ENCODE measurements around the gene CEP68. TPM values are rescaled to one million over a fixed set of nuclear protein-coding genes. Genes with fewer than 3 reads are reported as not detected.

The CEP68 gene
- total RNA-seq, 1 donor from 2014 or later, result 5.9 TPM

DNA sequence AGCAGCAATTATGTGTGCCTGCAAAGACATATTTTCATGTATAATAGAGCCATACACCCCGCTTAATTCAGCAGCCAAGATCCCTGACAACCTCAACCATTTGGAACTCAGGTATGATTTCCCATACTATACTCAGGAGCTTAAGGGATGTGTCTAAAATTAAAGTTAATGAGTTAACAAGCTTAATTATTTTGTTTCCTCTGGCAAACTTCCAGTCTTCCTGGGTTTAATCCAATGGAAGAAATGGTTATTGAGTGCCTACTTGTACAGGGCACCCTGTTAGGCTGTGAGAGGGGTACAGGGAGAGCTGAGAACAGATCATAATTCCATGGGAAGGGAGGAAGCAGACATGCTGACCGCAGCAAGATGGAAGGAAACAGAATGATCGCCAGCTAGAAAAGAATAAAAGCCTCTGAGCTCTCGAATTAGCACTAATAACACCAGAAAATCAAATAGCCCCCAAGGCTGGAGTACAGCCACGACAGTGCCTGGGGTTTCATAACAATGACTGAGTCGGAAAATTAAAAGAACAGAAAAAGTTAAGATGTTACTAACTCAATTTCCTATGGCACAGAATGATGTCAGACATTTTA lies 20.8 kb upstream of the CEP68 start:
- no peak for DNase-seq (ENCODE audit: low spot score)
- no peak overlapping the region for H3K4me3 Mint-ChIP-seq (ENCODE audit: low read depth)
- intact Hi-C loops (cut with micrococcal nuclease), result no loop called here
- no peaks in the 10 kb centered on the region for H3K9me3 Mint-ChIP-seq
- peaks cover 4% of the 10 kb centered on the region for H3K36me3 Mint-ChIP-seq (ENCODE audit: low read depth)
- H3K4me1 Mint-ChIP-seq (ENCODE audit: low read depth), result peaks cover 26% of the 10 kb centered on the region
- no peaks in the 10 kb centered on the region for H3K27me3 Mint-ChIP-seq (ENCODE audit: low read depth)
- no peak overlapping the region for H3K27ac Mint-ChIP-seq

DNA sequence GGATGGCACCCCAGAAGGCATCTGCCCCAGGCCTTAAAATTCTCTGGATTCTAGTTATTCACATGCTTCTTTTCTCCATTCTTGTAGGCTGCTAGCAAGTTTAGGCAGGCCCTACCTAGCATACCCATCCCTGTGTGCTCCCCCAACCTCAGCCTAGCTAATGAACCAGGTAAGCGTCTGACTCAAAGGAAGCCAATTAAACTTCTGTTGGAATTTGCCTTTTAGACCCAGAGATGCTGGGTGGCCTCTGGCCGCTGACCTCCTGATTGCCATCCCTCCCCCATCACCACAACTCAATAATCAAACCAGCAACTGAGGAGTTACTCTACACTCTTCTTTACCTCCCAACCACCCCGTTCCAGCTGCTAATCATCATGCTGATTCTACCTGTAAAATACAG lies 19.0 kb upstream of the CEP68 start:
- intact Hi-C loops (cut with micrococcal nuclease), result no loop called here
- peaks cover 12% of the 10 kb centered on the region for H3K4me1 Mint-ChIP-seq (ENCODE audit: low read depth)
- DNase-seq (ENCODE audit: low spot score), result no peak
- no peaks in the 10 kb centered on the region for H3K27me3 Mint-ChIP-seq (ENCODE audit: low read depth)
- H3K36me3 Mint-ChIP-seq (ENCODE audit: low read depth), result peaks cover 4% of the 10 kb centered on the region
- no peak overlapping the region for H3K4me3 Mint-ChIP-seq (ENCODE audit: low read depth)
- H3K27ac Mint-ChIP-seq, result peak overlapping the region; percentile 5
- H3K9me3 Mint-ChIP-seq, result no peaks in the 10 kb centered on the region

DNA sequence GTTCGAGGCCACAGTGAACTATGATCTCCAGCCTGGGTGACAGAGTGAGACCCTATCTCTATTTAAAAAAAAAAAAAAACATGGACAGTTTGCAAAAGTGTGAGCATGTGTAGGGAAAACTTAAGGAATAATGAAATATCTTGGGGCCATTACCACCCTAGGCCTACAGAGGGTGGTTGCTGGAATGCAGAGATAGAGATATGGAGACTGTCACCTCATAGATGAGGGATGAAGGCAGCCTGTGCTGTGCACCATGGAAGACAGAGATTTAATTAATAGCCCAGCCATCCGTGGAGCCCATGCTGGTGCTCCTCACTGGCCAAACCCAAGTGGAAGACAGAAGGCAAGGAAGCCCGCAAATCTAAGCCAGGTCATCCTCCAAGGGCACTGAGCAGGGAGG lies 16.6 kb upstream of the CEP68 start:
- no peak overlapping the region for H3K27ac Mint-ChIP-seq

DNA sequence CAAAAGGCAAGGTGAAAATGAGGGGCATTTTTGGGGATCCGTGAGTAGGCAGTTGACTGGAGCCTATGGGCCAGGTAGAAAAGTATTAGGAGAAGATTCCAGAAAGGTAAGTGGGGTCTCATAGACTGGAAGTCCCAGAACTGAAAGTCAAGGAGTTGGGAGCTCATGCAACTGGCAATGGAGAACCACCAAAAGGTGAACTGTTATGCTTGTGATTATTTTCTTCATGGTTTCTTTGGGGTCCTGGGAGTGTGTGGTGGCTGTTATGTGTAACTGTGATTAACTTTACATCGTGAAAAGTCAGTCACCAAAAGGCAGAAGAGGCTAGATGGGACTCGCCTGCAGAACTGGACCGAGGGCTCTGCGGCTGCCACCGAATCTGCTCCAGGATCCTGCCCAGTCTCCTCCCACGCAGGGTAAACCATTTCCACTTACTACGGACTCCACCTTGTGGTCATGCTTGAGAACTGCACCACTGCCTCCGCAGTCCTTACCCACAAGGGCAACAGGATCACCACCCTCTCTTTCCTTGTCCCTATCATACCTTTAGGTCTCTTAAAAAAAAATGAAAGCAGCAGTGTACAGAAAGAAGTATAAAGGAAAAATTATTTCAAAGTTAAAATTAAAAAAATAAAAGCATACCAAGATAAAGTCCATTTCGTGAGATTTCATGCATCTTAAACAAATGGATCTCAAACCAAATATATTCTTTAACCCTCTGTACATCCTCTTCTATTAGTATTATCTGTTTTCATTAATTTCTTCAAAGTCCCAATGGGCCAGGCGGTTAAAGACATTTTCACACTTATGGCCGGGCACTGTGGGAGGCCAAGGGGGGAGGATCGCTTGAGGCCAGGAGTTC lies 15.6 kb upstream of the CEP68 start:
- peaks cover 20% of the 10 kb centered on the region for H3K4me1 Mint-ChIP-seq (ENCODE audit: low read depth)
- no peak overlapping the region for H3K4me3 Mint-ChIP-seq (ENCODE audit: low read depth)

More for the DNA sequence above, 16.6 kb upstream of the CEP68 start:
- no peak overlapping the region for H3K4me3 Mint-ChIP-seq (ENCODE audit: low read depth)
- intact Hi-C loops (cut with micrococcal nuclease), result loop anchor here (1.0 to 2.0 kb wide), 3 partner anchors 51 to 452 kb away; partner anchors contain the start of gene SLC1A4
- peaks cover 10% of the 10 kb centered on the region for H3K9me3 Mint-ChIP-seq
- H3K36me3 Mint-ChIP-seq (ENCODE audit: low read depth), result peaks cover 17% of the 10 kb centered on the region
- no peaks in the 10 kb centered on the region for H3K27me3 Mint-ChIP-seq (ENCODE audit: low read depth)
- H3K4me1 Mint-ChIP-seq (ENCODE audit: low read depth), result peaks cover 17% of the 10 kb centered on the region
- no peak for DNase-seq (ENCODE audit: low spot score)

DNA sequence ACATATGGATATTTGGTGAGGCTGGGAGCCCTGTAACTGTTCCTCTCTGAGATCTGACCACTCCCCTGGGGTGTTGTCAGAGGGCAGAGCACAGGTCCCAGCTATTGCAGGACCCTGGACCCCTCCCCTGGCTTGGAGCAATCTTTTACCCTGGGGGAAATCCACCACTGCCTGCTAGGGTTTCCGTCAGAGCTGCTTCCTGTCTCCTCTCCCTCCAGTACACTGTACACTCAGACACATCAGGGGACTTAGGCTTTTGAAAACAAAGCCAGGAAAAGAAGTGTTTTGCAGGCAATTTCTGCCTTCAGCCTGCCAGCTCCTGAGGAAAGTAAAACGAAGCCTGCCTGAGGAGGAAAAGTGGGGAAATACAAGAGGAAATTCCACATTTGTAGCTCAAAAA lies 13.2 kb upstream of the CEP68 start:
- H3K4me3 Mint-ChIP-seq (ENCODE audit: low read depth), result no peak overlapping the region
- H3K27ac Mint-ChIP-seq, result no peak overlapping the region
- no peak for DNase-seq (ENCODE audit: low spot score)
- peaks cover 20% of the 10 kb centered on the region for H3K4me1 Mint-ChIP-seq (ENCODE audit: low read depth)
- H3K36me3 Mint-ChIP-seq (ENCODE audit: low read depth), result peaks cover 45% of the 10 kb centered on the region
- no peaks in the 10 kb centered on the region for H3K27me3 Mint-ChIP-seq (ENCODE audit: low read depth)
- peaks cover 17% of the 10 kb centered on the region for H3K9me3 Mint-ChIP-seq
- intact Hi-C loops (cut with micrococcal nuclease), result loop anchor here (1.0 kb wide), 1 partner anchor 64 kb away; no protein-coding TSS in a partner anchor

More for the DNA sequence above, 15.6 kb upstream of the CEP68 start:
- intact Hi-C loops (cut with micrococcal nuclease), result loop anchor here (1.0 to 2.0 kb wide), 3 partner anchors 52 to 453 kb away; partner anchors contain the start of gene SLC1A4
- Mint-ChIP-seq H3K36me3 (ENCODE audit: low read depth) (peaks cover 26% of the 10 kb centered on the region), H3K9me3 (peaks cover 17% of the 10 kb centered on the region), H3K27me3 (ENCODE audit: low read depth) (no peaks in the 10 kb centered on the region), H3K27ac (no peak overlapping the region)
- peak; percentile 69 for DNase-seq (ENCODE audit: low spot score)

DNA sequence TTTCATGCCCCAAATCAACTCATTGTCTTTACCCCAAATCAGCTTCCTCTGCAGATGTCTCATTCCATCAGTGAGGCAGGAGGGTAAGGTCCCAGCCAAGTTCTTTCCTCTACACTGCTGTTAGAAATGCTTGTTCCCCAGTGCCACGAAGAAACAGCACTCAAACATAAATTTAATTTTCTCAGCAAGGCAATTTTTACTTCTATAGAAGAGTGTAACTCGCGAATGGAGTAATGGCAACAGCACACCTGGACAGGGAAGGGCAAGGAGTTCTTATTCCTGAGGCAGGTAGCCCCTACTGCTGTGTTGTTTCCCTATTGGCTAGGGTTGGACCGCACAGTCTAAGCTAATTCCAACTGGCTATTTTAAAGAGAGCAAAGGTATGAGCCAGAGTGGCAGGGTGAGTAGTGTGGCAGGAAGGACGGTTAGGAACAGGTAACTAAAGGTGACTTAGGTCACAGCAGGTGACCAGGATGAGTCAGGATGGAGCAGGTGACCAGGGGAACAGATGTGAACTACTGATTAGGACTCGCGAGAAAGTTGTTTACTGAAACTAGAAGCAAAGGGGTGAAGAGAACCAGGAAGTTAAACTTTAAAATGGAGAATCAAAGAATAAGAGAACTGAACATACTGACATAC lies 12.0 kb upstream of the CEP68 start:
- intact Hi-C loops (cut with micrococcal nuclease), result no loop called here

DNA sequence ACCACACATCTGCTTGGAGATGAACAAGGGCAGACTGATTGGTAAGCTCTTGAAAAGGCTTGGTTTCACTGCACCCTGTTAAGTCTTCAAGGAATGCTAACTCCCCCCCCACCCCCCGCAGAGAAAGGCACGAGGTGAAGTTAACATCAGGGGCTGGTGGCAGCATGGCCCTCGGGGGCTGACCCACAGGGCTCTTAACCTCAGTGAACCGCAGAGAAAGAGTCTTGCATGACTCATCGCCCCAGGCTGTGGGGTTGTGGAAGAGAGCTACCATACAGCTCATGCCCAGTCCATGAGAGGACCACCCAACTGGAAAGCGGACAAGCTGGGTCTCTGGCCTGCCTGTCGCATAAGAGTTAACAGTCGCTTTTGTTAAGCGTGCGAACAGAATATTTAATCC lies 10.6 kb upstream of the CEP68 start:
- H3K9me3 Mint-ChIP-seq, result peaks cover 22% of the 10 kb centered on the region
- H3K27ac Mint-ChIP-seq, result peak overlapping the region; percentile 54
- H3K4me3 Mint-ChIP-seq (ENCODE audit: low read depth), result no peak overlapping the region
- DNase-seq (ENCODE audit: low spot score), result no peak
- peaks cover 50% of the 10 kb centered on the region for H3K36me3 Mint-ChIP-seq (ENCODE audit: low read depth)
- intact Hi-C loops (cut with micrococcal nuclease), result no loop called here
- no peaks in the 10 kb centered on the region for H3K27me3 Mint-ChIP-seq (ENCODE audit: low read depth)
- H3K4me1 Mint-ChIP-seq (ENCODE audit: low read depth), result peaks cover 14% of the 10 kb centered on the region

More for the DNA sequence above, 12.0 kb upstream of the CEP68 start:
- H3K27ac Mint-ChIP-seq, result no peak overlapping the region
- no peak overlapping the region for H3K4me3 Mint-ChIP-seq (ENCODE audit: low read depth)
- no peak for DNase-seq (ENCODE audit: low spot score)
- no peaks in the 10 kb centered on the region for H3K27me3 Mint-ChIP-seq (ENCODE audit: low read depth)
- H3K36me3 Mint-ChIP-seq (ENCODE audit: low read depth), result peaks cover 50% of the 10 kb centered on the region
- H3K4me1 Mint-ChIP-seq (ENCODE audit: low read depth), result peaks cover 20% of the 10 kb centered on the region
- H3K9me3 Mint-ChIP-seq, result peaks cover 22% of the 10 kb centered on the region

DNA sequence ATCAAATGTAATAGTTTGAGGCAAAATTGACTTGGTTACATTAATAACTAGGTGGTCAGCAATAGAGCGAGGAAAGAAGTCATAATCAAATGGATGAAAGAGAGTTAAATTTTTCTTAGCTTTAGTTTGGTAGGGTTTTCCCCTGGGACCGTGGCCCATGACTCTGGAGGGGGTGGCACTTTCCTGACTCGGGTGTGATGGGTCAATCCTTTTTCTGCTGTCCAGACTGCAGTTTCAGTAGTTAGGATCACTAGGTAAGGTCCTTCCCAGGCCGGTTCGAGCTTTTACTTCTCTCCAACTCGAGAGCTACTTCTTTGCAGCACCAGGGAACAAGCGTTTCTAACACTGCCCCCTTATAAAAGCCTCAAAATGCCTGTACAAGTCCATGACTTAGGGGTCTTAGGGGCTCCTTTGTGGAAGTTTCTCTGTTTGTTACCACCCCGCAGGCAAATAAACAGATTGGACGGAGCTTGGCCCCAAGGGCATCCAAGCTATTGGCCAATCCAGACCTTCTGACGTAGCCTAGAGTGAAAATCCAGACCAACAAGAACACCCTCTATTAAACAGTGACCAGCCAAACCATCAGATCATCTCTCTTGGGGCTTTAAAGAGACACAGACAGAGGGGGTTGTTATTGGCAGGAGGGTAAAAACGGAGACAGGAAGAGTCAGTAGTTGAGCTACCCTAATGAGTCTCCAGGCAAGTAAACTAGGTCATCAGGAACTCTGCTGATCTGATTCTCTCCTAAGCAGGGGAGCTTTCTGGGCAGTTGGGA lies 9.4 kb upstream of the CEP68 start:
- Mint-ChIP-seq H3K36me3 (ENCODE audit: low read depth) (peaks cover 59% of the 10 kb centered on the region), H3K27ac (no peak overlapping the region), H3K27me3 (ENCODE audit: low read depth) (no peaks in the 10 kb centered on the region), H3K4me1 (ENCODE audit: low read depth) (peaks cover 13% of the 10 kb centered on the region), H3K4me3 (ENCODE audit: low read depth) (no peak overlapping the region), H3K9me3 (peaks cover 22% of the 10 kb centered on the region)
- intact Hi-C loops (cut with micrococcal nuclease), result no loop called here
- DNase-seq (ENCODE audit: low spot score), result no peak

DNA sequence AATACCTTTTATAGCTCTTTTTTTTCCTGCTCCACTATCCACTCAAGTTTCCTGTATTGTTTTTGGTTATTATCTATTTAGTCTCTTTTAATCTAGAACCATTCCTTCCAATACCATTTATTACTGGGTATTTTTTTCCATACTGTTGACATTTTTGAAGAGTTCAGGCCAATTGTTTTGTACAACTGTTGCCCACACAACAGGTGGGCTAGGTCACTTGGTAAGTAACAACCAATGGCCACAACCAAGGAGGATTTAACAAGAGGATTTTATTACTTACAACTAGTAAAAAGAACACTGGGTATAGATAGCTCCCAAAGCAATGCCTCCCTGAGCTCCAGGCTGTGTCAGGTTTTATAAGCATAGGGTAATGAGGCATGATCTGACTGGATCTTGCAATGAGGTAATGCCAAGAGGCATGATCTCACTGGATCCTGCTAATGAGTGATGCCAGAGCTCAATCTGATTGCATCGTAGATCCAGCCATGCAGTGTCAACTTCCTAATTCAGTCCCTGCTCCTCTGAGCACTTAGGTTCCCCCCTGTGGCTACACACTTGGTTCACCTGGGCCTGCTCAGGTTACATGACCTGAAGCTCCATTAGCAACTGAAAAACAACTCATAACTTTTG lies 7.1 kb upstream of the CEP68 start:
- Mint-ChIP-seq H3K27ac (no peak overlapping the region), H3K9me3 (peaks cover 17% of the 10 kb centered on the region), H3K4me3 (ENCODE audit: low read depth) (no peak overlapping the region), H3K36me3 (ENCODE audit: low read depth) (peaks cover 54% of the 10 kb centered on the region), H3K4me1 (ENCODE audit: low read depth) (peaks cover 22% of the 10 kb centered on the region), H3K27me3 (ENCODE audit: low read depth) (no peaks in the 10 kb centered on the region)
- no peak for DNase-seq (ENCODE audit: low spot score)
- intact Hi-C loops (cut with micrococcal nuclease), result no loop called here

DNA sequence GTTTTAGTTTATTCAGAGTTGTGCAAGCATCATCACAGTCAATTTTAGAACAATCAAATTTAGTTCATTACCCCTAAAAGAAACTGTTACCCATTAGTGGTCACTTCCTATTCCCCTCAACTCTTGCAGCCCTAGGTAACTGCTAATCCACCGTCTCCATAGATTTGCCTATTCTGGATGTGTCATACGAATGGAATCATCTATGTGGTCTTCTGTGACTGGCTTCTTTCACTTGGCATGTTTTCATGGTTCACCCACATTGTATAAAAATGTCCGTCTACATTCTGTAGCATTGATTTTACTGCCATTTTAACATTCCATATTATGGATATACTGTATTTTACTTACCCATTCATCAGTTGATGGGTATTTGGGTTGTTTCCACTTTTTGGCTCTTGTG lies 5.3 kb upstream of the CEP68 start:
- Mint-ChIP-seq H3K36me3 (ENCODE audit: low read depth) (peaks cover 38% of the 10 kb centered on the region), H3K4me1 (ENCODE audit: low read depth) (peaks cover 33% of the 10 kb centered on the region), H3K9me3 (peaks cover 5% of the 10 kb centered on the region), H3K27ac (no peak overlapping the region), H3K4me3 (ENCODE audit: low read depth) (no peak overlapping the region), H3K27me3 (ENCODE audit: low read depth) (no peaks in the 10 kb centered on the region)
- no peak for DNase-seq (ENCODE audit: low spot score)
- intact Hi-C loops (cut with micrococcal nuclease), result loop anchor here (10.0 kb wide), 1 partner anchor 526 kb away; the partner anchor contains the start of gene AFTPH

DNA sequence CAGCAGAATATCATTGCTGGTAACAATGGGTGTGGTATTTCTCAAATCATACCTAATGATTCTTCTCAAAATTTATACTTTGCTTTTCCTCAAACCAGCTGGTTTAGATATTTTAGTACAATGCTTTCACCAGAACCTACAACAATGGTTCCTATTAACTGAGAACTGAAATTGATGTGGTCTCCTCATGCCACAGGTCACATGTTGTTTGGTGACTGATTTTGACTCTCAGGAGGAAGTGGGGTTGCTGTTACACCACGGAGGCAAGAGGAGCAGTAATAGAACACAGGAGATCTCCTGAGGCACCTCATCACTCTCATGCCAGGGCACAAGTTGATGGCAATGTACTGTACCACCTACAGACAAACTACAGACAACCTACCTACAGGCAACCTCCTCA lies 3.0 kb upstream of the CEP68 start:
- H3K4me1 Mint-ChIP-seq (ENCODE audit: low read depth), result peaks cover 46% of the 10 kb centered on the region

More for the DNA sequence above, 3.0 kb upstream of the CEP68 start:
- peaks cover 5% of the 10 kb centered on the region for H3K9me3 Mint-ChIP-seq
- peak overlapping the region; percentile 72 for H3K27ac Mint-ChIP-seq
- peak overlapping the region; percentile 55 for H3K4me3 Mint-ChIP-seq (ENCODE audit: low read depth)
- intact Hi-C loops (cut with micrococcal nuclease), result loop anchor here (10.0 kb wide), 1 partner anchor 528 kb away; the partner anchor contains the start of gene AFTPH
- peak; percentile 51 for DNase-seq (ENCODE audit: low spot score)
- peaks cover 19% of the 10 kb centered on the region for H3K36me3 Mint-ChIP-seq (ENCODE audit: low read depth)
- no peaks in the 10 kb centered on the region for H3K27me3 Mint-ChIP-seq (ENCODE audit: low read depth)

Measured in activated T-helper 2 cell treated with anti-CD3 and anti-CD28 coated beads, Interferon-gamma antibody, Interleukin-2, Interleukin-4, amounts not matched to agents 10 μg/mL and 5 μg/mL and 100 μg/mL, durations not matched to agents 14 hours and 24 hours and 36 hours (primary cell).